GM12892 (cell line): ENCODE results near the gene CPAMD8.

Source experiments
- POLR2A ChIP-seq: IDR thresholded peaks from 2 replicates; pipeline ENCODE4 v1.6.1; 2011; ENCODE audit warnings: low read depth, low read length, control low read depth
- TAF1 ChIP-seq: IDR thresholded peaks from 2 replicates; pipeline ENCODE4 v1.6.1; 2011; ENCODE audit warnings: low read depth, mild to moderate bottlenecking, control low read depth, low read length, borderline replicate concordance

GRCh38 chr19:16998635-16999194 lies 27.9 kb downstream of the CPAMD8 start:
- TF ChIP-seq POLR2A (no peak), TAF1 (no peak)
